Pancreas (tissue), 10 donors: ENCODE measurements around the gene ALAS1. TPM values are rescaled to one million over a fixed set of nuclear protein-coding genes. Genes with fewer than 3 reads are reported as not detected.

ENCODE experiments used
- ATAC-seq, 4 donors: fragments of 200-7000 bp; cut with Tn5 transposase; one replicate each; pipeline versions ENCODE4 v1.8.0 to v1.9.1; 2020; ENCODE audit warnings: mild to moderate bottlenecking in 4 of 4, moderate library complexity in 4 of 4
- DNase-seq, 6 donors: peaks; one replicate each; pipeline ENCODE4 v3.0.0-alpha.2; 2020
- FAIRE-seq: peaks from 2 replicates; lab custom pipeline; 2012; peaks lifted over from hg19 to GRCh38; lab: Jason Lieb, UNC
- H3K27ac ChIP-seq, 4 donors: fragments of 200-600 bp; sonication (generic); 1 replicate in 3 of 4; 2 replicates in 1 of 4; pipeline versions ENCODE4 v1.5.0 to v1.8.0; 2020
- H3K27me3 ChIP-seq, 4 donors: fragments of 200-600 bp; one replicate each; pipeline ENCODE4 v1.8.0; 2021
- H3K36me3 ChIP-seq, 3 donors: fragments of 200-600 bp; sonication (generic) in 1 of 3; one replicate each; pipeline versions ENCODE4 v1.5.0 to v1.8.0; 2020 to 2021
- H3K4me1 ChIP-seq, 3 donors: fragments of 200-600 bp; one replicate each; pipeline ENCODE4 v1.8.0; 2021
- H3K4me3 ChIP-seq, 4 donors: fragments of 200-600 bp; sonication (generic) in 2 of 4; one replicate each; pipeline versions ENCODE4 v1.5.0 to v1.8.0; 2020 to 2021
- H3K9me3 ChIP-seq, 4 donors: fragments of 200-600 bp; one replicate each; pipeline ENCODE4 v1.8.0; 2021
- WGBS, 2 donors: extraction: QIAGEN DNeasy Blood & Tissue Kit; methylation state at CpG; one replicate each; pipeline ENCODE4 v1.1.7; 2013; 5-methylcytosine and 5-hydroxymethylcytosine counted together
- intact Hi-C, 3 donors: fragments of 100-400 bp; cut with DNase I; formaldehyde crosslinking; loops; one replicate each; pipeline versions ENCODE4 v1.11.1 to v1.14.2; 2022
- polyA plus RNA-seq, 2 donors: library from polyadenylated mRNA; stranded (reverse); fragments of 200-250 nt; gene quantifications; one replicate each; pipeline ENCODE4 v1.2.3, GENCODE V29; 2013
- total RNA-seq, 6 donors: library from RNA; stranded (reverse); fragmentation: NEBNext Ultra II Directional in 4 of 6; extraction: Animal tissue kit (Norgen Biotek cat#: 25700) in 4 of 6; gene quantifications; one replicate each; pipeline versions ENCODE4 v1.2.1 to v1.2.4, GENCODE V29; 2021 to 2023
- TF ChIP-seq, protein P1 (sequence below), 4 donors: fragments of 200-600 bp; sonication (generic) in 3 of 4; IDR thresholded peaks; one replicate each; pipeline versions ENCODE4 v1.5.0 to v1.8.0; 2021; ENCODE audit warnings: antibody characterized with exemption in 4 of 4
- donor health status: healthy with polysubstance abuse.
- donor health status: DM: no; HTN: no; CAD: no; lungs with moderate emphysema.
- donor health status: DM: no; HTN: no; CAD: no.
- donor health status: control.
- donor health status: control.
- donor health status: Bipolar disorder and iron deficiency.
- donor health status: DM: yes; HTN: yes; CAD: no.
- donor health status: DM: no; HTN: no; CAD: no.
- donor health status: DM: no; HTN: no; CAD: no.
- donor health status: DM: yes; HTN: yes; CAD: no.

The ALAS1 gene
- total and polyA plus RNA-seq, 8 donors = 8.4 to 21.7 (median 12.9) TPM

DNA sequence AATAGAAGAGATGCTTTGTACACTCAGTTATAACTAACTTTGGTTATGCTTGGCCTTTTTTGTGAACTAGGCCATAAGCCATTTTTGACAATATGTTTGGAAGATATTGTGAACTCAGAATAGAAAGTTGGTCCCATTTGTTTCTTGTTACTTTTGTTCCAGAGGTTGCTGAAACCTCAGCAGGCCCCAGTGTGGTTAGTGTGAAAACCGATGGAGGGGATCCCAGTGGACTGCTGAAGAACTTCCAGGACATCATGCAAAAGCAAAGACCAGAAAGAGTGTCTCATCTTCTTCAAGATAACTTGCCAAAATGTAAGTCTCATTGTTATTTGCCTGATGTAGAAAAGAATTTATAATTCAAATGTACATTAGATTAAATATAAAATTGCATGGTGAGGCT is 5.7 kb downstream of the ALAS1 start:
- Histone ChIP-seq H3K4me1 (peaks cover 0 to 15% (median 3%) of the 10 kb centered on the region in 3 donors), H3K27ac (no peak overlapping the region)

DNA sequence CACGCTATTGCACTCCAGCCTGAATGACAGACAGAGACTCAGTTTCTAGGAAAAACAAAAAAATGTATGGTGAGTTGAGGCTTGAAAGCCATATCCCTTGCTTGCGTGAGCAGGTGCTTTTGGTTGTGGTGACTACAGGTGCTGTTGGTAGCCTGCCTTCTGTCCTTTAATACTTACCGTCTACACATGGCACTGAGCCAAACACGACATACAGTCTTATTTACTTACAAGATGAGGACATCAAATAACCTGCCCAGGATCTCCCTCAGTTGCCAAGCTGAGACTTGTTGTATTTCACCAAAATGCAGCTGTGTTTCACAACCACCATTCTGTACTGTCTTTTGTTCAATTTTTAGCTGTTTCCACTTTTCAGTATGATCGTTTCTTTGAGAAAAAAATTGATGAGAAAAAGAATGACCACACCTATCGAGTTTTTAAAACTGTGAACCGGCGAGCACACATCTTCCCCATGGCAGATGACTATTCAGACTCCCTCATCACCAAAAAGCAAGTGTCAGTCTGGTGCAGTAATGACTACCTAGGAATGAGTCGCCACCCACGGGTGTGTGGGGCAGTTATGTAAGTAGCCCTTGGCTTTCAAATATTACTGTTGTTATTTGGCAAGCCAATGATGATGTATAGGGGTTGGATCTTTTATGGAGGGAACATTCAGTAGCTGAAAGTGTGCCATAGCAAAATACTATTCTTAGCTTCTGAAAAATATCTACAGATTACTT is 6.5 kb downstream of the ALAS1 start:
- intact Hi-C loops = no loop called here
- H3K4me1 ChIP-seq = peaks cover 0 to 8% (median 0%) of the 10 kb centered on the region in 3 donors
- no peaks in the 10 kb centered on the region for H3K9me3 ChIP-seq
- peaks cover 0 to 64% (median 17%) of the 10 kb centered on the region in 3 donors for H3K36me3 ChIP-seq
- 66 to 70% methylated on average over 10 of the region's 10 CpGs for WGBS, 2 donors
- TF ChIP-seq, protein P1, sequence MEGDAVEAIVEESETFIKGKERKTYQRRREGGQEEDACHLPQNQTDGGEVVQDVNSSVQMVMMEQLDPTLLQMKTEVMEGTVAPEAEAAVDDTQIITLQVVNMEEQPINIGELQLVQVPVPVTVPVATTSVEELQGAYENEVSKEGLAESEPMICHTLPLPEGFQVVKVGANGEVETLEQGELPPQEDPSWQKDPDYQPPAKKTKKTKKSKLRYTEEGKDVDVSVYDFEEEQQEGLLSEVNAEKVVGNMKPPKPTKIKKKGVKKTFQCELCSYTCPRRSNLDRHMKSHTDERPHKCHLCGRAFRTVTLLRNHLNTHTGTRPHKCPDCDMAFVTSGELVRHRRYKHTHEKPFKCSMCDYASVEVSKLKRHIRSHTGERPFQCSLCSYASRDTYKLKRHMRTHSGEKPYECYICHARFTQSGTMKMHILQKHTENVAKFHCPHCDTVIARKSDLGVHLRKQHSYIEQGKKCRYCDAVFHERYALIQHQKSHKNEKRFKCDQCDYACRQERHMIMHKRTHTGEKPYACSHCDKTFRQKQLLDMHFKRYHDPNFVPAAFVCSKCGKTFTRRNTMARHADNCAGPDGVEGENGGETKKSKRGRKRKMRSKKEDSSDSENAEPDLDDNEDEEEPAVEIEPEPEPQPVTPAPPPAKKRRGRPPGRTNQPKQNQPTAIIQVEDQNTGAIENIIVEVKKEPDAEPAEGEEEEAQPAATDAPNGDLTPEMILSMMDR (IDR thresholded peaks at IDR 0.05) = no peak
- no peak overlapping the region for H3K4me3 ChIP-seq
- H3K27ac ChIP-seq = no peak overlapping the region
- FAIRE-seq = no peak
- ATAC-seq = peak; percentile 57 to 79 (median 70)
- no peaks in the 10 kb centered on the region for H3K27me3 ChIP-seq
- peak in 2 of 6 donors; percentile 45 for DNase-seq

More for the DNA sequence above, 5.7 kb downstream of the ALAS1 start:
- TF ChIP-seq, protein P1 (IDR thresholded peaks at IDR 0.05) = no peak
- ATAC-seq (no peak), FAIRE-seq (no peak), DNase-seq (no peak)
- Histone ChIP-seq H3K4me3 (no peak overlapping the region), H3K9me3 (no peaks in the 10 kb centered on the region), H3K27me3 (no peaks in the 10 kb centered on the region), H3K36me3 (peaks cover 0 to 56% (median 17%) of the 10 kb centered on the region in 3 donors)
- whole genome bisulfite sequencing, 2 donors = 86 to 89% methylated on average over 1 of the region's 1 CpG
- intact Hi-C loops = no loop called here

DNA sequence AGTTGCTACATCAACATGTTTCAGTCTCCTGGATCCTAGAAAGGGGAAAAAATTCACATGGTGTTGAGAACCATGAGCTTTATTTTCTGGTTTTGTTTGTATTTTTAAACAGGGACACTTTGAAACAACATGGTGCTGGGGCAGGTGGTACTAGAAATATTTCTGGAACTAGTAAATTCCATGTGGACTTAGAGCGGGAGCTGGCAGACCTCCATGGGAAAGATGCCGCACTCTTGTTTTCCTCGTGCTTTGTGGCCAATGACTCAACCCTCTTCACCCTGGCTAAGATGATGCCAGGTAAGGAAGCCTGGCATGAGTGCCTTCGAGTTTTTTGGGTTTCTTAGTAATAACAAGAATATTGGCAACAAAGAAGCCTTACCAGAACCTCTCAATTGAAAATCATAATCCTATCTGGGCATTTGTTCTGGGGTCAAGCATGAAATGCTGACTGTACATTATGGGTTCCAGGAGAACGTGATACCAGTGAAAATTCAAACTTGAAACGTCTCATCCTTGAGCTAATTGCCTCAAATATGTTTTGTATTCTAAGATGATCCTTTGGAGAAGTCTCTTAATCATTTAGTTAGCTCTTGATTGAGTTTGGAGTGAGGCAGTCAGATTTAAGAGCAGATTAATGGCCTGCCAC is 7.9 kb downstream of the ALAS1 start:
- no peak overlapping the region for H3K27ac ChIP-seq
- intact Hi-C loops = no loop called here
- no peak for ATAC-seq

DNA sequence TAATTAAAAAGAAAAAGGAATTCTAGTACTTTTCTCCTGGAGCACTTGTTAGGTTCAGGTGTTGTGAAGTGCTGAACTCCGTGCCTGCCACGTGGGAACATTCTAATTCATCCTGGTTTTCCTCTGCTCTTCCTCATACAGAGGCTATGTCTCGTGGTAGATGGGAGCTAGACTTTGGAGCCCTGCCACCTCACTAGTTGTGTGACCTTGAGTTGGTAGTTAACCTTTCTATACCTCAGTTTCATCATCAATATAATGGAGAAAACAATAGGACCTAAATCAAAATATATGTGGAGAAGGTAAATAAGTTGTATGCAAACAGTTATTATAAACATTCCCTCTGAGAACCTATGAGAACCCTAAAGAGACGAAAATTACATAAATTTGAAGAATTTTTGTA is 10.6 kb downstream of the ALAS1 start:
- TF ChIP-seq, protein P1 (IDR thresholded peaks at IDR 0.05) = no peak
- Histone ChIP-seq H3K27me3 (no peaks in the 10 kb centered on the region), H3K4me1 (peaks cover 0 to 8% (median 0%) of the 10 kb centered on the region in 3 donors), H3K4me3 (no peak overlapping the region), H3K36me3 (peaks cover 0 to 87% (median 38%) of the 10 kb centered on the region in 3 donors), H3K27ac (no peak overlapping the region), H3K9me3 (no peaks in the 10 kb centered on the region)
- ATAC-seq (no peak), DNase-seq (no peak), FAIRE-seq (no peak)
- 87% methylated on average over 4 of the region's 4 CpGs for WGBS, 2 donors
- intact Hi-C loops = no loop called here

More for the DNA sequence above, 7.9 kb downstream of the ALAS1 start:
- Histone ChIP-seq H3K4me3 (no peak overlapping the region), H3K4me1 (peaks cover 0 to 8% (median 0%) of the 10 kb centered on the region in 3 donors), H3K9me3 (no peaks in the 10 kb centered on the region), H3K27me3 (no peaks in the 10 kb centered on the region), H3K36me3 (peaks cover 0 to 74% (median 26%) of the 10 kb centered on the region in 3 donors)
- TF ChIP-seq, protein P1 (IDR thresholded peaks at IDR 0.05) = no peak
- 80 to 85% methylated on average over 6 of the region's 6 CpGs for WGBS, 2 donors
- DNase-seq (no peak), FAIRE-seq (no peak)
